ENCODE measurements around the gene SERGEF. TPM values are rescaled to one million over a fixed set of nuclear protein-coding genes. Genes with fewer than 3 reads are reported as not detected.

Gene SERGEF
- total and polyA plus RNA-seq, 12 donors = 14.8 to 105 (median 19.9) TPM

DNA sequence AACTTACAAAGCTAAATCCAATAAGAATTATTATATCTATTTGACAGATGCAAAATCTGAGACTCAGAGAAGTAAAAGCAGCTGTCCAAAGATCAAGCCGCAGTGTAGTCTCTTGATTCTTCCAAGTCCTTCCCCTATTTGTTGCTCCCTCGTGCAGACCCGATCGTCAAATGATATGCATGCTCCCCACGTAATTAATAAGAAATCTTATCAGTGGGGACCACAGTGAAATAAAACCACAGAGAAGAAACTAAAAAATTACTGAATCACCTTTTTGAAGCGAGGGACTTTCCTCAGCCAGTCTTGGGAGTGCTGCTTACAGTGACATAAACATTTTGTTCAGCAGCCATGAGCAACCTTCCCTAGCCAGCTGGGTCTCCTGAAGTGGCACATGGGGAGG lies 64.6 kb downstream of the SERGEF start:
- Histone ChIP-seq H3K9me3 (peaks cover 0 to 14% (median 6%) of the 10 kb centered on the region in 11 donors), H3K4me3 (no peak overlapping the region), H3K4me1 (peaks cover 0 to 5% (median 0%) of the 10 kb centered on the region in 9 donors), H3K36me3 (peaks cover 0 to 55% (median 0%) of the 10 kb centered on the region in 9 donors), H3K27me3 (no peaks in the 10 kb centered on the region), H3K27ac (no peak overlapping the region)
- DNase-seq = no peak
- 92% methylated on average over 6 of the region's 6 CpGs for WGBS, 2 donors
- no peak for TF ChIP-seq CTCF (IDR thresholded peaks at IDR 0.05)
- no peak for ATAC-seq
- intact Hi-C loops (cut with DNase I) = no loop called here

DNA sequence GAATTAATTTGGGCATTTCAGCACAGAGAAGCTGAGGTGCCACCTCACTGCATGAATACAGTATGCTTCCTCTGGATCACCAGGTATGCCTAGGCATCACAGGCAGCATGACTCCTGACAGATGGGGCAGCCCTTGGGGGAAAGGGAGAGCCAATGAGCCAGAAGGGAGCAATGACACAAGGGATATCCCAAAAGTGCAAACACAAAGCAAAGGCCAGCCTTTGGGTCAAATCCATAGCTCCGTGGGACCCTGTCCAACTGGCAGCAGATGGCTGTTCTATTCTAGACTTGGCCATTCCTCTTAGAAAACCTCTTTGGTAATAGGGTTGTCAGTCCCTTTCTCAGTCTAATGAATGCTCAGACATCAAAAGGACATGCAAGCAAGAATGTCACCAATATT lies 73.3 kb downstream of the SERGEF start:
- H3K4me1 ChIP-seq = peaks cover 0 to 11% (median 0%) of the 10 kb centered on the region in 9 donors
- intact Hi-C loops (cut with DNase I) = no loop called here
- peak in 4 of 8 donors; percentile 56 to 81 (median 68) for ATAC-seq

GRCh38 chr11:17936790-17937189 lies 76.1 kb downstream of the SERGEF start:
- 95 to 97% methylated on average over 1 of the region's 1 CpG for WGBS, 2 donors

More for the DNA sequence above, 73.3 kb downstream of the SERGEF start:
- no peaks in the 10 kb centered on the region for H3K27me3 ChIP-seq
- no peak overlapping the region for H3K4me3 ChIP-seq
- no peak overlapping the region for H3K27ac ChIP-seq
- H3K9me3 ChIP-seq = peaks cover 0 to 17% (median 6%) of the 10 kb centered on the region in 11 donors
- TF ChIP-seq CTCF (IDR thresholded peaks at IDR 0.05) = no peak
- 25 to 34% methylated on average over 1 of the region's 1 CpG for WGBS, 2 donors
- H3K36me3 ChIP-seq = peaks cover 0 to 14% (median 0%) of the 10 kb centered on the region in 9 donors
- DNase-seq = peak in 1 of 2 donors; percentile 28

DNA sequence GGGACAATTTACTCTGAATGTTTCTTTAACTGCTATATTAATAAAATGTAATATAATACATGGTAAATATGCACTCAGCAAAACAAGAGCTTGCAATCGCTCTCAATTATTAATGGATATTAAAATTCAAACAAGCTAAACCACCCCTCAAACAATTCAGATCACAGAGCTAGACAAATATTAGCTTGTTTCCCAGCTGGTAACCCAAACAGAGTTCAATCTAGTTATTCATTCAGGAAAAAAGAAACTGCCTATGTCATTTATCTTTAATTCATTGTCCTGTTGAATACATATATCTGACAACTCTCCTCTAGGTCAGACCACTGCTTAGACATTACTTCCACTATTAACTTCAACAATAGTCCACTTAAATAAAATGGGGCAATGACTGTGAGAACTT lies 78.7 kb downstream of the SERGEF start:
- DNase-seq (no peak), ATAC-seq (no peak)
- WGBS, 2 donors = 97 to 98% methylated on average over 1 of the region's 1 CpG
- no peak for TF ChIP-seq CTCF (IDR thresholded peaks at IDR 0.05)
- peaks cover 0 to 7% (median 0%) of the 10 kb centered on the region in 11 donors for H3K9me3 ChIP-seq
- H3K4me1 ChIP-seq = no peaks in the 10 kb centered on the region
- H3K27me3 ChIP-seq = no peaks in the 10 kb centered on the region
- intact Hi-C loops (cut with DNase I) = no loop called here
- H3K27ac ChIP-seq = no peak overlapping the region
- no peaks in the 10 kb centered on the region for H3K36me3 ChIP-seq
- H3K4me3 ChIP-seq = no peak overlapping the region

More at GRCh38 chr11:17936790-17937189, 76.1 kb downstream of the SERGEF start:
- intact Hi-C loops (cut with DNase I) = no loop called here
- no peak for DNase-seq
- no peaks in the 10 kb centered on the region for H3K36me3 ChIP-seq
- no peak for ATAC-seq
- TF ChIP-seq CTCF (IDR thresholded peaks at IDR 0.05) = no peak
- no peak overlapping the region for H3K4me3 ChIP-seq
- H3K27me3 ChIP-seq = no peaks in the 10 kb centered on the region
- H3K4me1 ChIP-seq = peaks cover 0 to 11% (median 0%) of the 10 kb centered on the region in 9 donors
- H3K9me3 ChIP-seq = peaks cover 0 to 7% (median 0%) of the 10 kb centered on the region in 11 donors
- no peak overlapping the region for H3K27ac ChIP-seq

All from heart right ventricle (tissue), 16 donors.